Fibroblast of the aortic adventitia (primary cell): Measurements from ENCODE around the gene SERP1. TPM values are rescaled to one million over a fixed set of nuclear protein-coding genes. Genes with fewer than 3 reads are reported as not detected.
"Not testable (repeated sequence)": the region's sequence is repeated elsewhere in the genome, so short reads cannot be mapped to it uniquely, and the experiment has no call there.

Experiments
- DNase-seq: peaks from one replicate; pipeline ENCODE4 v3.0.0-alpha.2; 2010; ENCODE audit warnings: low read depth
- H3K4me3 ChIP-seq: 2 replicates; pipeline ENCODE4 v1.5.1; 2011; ENCODE audit warnings: low read depth, mild to moderate bottlenecking, control low read depth, low read length, moderate library complexity
- total RNA-seq: library from RNA; depleted of rRNA; stranded (reverse); fragments of >200 nt; gene quantifications from 2 replicates; pipeline ENCODE4 v1.2.3, GENCODE V29; 2012; ENCODE audit warnings: low replicate concordance
- TF ChIP-seq, protein P1 (sequence below): IDR thresholded peaks from 2 replicates; pipeline ENCODE4 v1.5.1; 2011; ENCODE audit warnings: mild to moderate bottlenecking, low read length, control low read depth, inconsistent platforms; ENCODE audit not compliant: insufficient read depth

SERP1 gene
- total RNA-seq, 1 donor = 119 TPM

DNA sequence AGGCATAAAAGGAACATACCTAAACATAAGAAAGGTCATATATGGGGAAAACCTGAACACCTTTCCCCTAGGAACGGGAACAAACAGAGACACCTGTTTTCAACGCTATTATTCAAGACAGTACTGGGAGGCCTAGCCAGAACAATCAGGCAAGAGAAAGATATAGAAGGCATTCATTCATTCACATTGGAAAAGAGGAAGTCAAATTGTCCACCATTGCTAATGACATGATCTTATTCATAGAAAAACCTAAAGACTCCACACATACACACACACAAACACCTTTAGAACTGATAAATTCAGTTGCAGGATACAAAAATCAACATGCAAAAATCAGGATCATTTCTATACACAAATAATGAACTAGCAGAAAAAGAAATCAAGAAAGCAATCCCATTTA, 36.5 kb downstream of the SERP1 start:
- no peak overlapping the region for H3K4me3 ChIP-seq
- no peak for DNase-seq
- TF ChIP-seq, protein P1, sequence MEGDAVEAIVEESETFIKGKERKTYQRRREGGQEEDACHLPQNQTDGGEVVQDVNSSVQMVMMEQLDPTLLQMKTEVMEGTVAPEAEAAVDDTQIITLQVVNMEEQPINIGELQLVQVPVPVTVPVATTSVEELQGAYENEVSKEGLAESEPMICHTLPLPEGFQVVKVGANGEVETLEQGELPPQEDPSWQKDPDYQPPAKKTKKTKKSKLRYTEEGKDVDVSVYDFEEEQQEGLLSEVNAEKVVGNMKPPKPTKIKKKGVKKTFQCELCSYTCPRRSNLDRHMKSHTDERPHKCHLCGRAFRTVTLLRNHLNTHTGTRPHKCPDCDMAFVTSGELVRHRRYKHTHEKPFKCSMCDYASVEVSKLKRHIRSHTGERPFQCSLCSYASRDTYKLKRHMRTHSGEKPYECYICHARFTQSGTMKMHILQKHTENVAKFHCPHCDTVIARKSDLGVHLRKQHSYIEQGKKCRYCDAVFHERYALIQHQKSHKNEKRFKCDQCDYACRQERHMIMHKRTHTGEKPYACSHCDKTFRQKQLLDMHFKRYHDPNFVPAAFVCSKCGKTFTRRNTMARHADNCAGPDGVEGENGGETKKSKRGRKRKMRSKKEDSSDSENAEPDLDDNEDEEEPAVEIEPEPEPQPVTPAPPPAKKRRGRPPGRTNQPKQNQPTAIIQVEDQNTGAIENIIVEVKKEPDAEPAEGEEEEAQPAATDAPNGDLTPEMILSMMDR = no peak

DNA sequence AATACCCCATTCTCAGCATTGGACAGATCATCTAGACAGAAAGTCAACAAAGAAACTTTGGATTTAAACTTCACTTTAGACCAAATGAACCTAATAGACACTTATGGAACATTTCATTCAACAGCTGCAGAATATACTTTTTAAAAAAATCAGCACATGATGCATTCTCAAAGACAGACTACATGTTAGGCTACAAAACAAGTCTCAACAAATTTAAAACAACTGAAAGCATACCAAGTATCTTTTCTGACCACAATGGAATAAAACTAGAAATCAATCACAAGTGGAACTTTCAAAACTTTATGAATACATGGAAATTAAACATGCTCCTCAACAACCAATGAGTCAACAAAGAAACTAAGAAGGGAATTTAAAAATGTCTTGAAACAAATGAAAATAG, 37.9 kb downstream of the SERP1 start:
- DNase-seq = no peak
- TF ChIP-seq, protein P1 = no peak
- H3K4me3 ChIP-seq = no peak overlapping the region

DNA sequence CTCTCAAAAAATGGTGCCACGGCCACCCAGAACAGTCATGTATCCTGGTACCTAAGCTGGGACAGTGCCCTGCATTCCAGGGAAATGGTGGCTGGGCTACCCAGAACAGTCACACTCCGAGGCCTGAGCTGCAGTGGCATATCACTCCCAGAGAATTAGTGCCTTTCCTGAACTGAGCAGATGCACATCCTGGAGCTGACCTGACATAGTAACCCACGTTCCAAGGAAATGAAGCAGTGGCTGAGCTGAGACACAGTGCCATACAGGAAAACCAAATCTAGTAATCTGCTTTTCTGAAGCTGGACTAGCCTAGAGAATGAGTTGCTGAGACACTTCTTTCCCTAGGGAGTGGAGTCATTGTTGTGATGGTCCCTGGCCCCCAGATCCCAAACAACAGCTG, 41.8 kb downstream of the SERP1 start:
- no peak for DNase-seq
- no peak overlapping the region for H3K4me3 ChIP-seq
- TF ChIP-seq, protein P1 = no peak

DNA sequence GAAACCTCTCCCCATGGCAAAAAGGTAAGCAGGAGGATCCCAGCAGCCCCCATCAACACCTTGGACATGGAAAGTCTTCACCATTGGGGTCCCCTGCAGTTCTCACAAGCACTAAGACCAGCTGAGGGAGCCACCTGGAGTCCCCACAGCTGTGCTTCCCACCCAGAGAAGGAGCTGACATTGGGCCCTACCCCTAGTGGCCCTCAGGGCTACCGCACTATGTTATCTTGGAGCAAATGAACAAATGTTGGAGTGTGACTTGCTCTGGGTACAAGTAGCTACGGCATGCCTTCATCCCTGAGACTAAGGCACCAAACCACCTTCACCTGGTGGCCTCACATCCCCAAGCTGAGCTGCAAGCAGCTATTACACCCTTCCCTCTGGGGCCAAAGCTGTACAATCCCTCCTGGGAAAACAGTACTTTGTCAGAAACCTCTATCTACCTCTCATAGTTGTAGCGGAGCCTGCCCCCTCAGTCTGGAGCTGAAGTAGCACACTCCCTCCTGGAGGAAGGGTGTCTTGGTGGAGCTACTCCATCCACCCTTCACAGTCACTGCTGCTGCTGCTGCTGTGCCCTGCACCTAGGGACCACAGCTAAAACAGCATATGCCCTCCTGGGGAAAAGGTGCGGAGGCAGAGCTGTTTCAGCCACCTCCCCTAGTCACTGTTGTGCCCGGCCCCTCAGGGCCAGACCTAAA, 42.7 kb downstream of the SERP1 start:
- no peak for DNase-seq
- H3K4me3 ChIP-seq = no peak overlapping the region
- TF ChIP-seq, protein P1 = no peak

DNA sequence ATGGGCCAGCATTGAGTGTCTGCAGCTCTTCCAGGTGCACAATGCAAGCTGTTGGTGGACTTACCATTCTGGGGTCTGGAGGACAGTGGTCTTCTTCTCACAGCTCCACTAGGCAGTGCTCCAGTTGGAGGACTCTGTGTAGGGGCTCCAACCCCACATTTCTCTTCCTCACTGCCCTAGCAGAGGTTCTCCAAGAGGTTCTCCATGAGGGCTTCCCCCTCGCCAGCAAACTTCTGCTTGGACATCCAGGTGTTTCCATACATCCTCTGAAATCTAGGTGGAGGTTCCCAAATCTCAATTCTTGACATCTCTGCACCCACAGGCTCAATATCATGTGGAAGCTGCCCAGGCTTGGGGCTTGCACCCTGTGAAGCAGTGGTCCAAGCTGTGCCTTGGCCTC, 45.3 kb downstream of the SERP1 start:
- not testable (repeated sequence) for DNase-seq

DNA sequence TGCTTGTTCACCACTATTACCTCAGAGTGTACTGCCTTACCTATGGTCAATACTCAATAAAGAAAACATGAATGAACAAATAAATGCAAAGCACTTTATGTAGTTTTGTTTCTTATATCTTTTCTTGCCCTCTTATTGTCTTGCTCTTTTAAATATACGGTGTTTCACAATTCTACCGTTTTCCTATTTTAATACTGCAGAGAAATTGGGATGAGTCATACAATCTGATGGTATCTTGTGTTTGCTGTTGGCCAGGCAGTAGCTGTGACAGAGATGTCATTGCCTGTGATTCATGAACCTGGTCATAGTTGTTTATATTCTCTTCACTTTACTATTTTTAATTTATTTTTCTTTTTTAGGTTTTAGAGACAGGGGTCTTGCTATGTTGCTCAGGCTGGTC, 48.3 kb downstream of the SERP1 start:
- TF ChIP-seq, protein P1 = no peak
- H3K4me3 ChIP-seq = no peak overlapping the region
- peak; percentile 65 for DNase-seq

More for the DNA sequence above, 45.3 kb downstream of the SERP1 start:
- not testable (repeated sequence) for H3K4me3 ChIP-seq

DNA sequence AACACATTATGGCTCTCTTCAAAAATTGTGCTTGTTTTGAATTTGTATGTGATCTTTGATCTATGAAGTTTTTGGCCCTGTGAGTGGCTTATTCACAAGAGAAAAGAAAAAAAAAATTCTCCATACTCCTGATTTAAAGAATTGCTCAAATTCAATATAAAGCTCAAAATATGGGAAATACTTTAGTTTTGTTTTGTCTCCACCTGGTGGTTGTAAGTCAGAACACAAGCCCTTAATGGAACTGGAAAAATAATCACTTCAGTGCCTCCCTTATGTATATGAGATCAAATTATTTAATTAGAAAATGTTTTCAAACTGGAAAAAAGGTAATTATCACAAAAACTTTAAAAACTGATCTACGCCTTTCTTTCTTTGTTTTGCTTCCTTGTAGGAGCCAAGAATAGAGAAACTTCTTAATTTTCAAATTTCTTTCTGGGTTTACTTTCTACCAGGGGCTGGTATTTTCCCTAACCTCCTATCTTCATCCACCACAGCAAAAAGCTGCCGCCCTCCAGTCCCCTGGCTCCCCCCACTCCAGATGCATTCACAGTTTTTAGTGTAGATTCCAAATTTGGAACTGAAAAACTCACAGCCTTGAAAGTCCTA, 50.6 kb downstream of the SERP1 start:
- TF ChIP-seq, protein P1 = peak; percentile 70
- H3K4me3 ChIP-seq = no peak overlapping the region
- peak; percentile 79 for DNase-seq
